Esophagus squamous epithelium (tissue), 4 donors: Measurements from ENCODE around the gene CHRNB2.

Experiments
- POLR2A ChIP-seq, 4 donors: fragments of 450-650 bp; IDR thresholded peaks; one replicate each; pipeline ENCODE4 v1.6.1; 2017; ENCODE audit warnings: antibody characterized with exemption in 4 of 4, mild to moderate bottlenecking in 4 of 4, moderate library complexity in 3 of 4
- TF ChIP-seq, protein P1 (sequence below), 6 experiments: fragments of 450-650 bp in 4 of 6; fragments of 200-600 bp in 2 of 6; sonication (generic) in 2 of 6; IDR thresholded peaks; one replicate each; pipeline ENCODE4 v1.5.1; 2016 to 2019; ENCODE audit warnings: antibody characterized with exemption in 6 of 6, mild to moderate bottlenecking in 4 of 6, moderate library complexity in 4 of 6

DNA sequence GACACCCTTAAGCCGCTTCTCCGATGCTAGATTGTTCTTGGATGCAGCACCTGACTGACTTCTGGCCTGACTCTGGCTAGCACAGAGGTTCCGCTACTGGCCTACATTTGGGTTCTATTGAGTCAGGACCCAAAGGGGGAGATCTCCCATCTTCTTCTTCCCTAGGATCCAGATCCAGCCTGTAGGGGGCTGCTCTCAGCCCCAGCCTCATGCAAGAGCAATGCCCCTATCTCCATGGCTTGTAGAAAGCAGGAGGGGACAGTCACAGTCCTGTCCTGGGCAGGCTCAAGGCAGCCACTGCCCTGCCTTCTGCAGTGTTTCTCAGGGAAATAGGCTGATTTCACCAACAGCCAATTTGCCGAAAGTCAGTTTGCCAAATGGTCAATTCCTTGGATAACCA lies 46.7 kb downstream of the CHRNB2 start:
- TF ChIP-seq, protein P1, sequence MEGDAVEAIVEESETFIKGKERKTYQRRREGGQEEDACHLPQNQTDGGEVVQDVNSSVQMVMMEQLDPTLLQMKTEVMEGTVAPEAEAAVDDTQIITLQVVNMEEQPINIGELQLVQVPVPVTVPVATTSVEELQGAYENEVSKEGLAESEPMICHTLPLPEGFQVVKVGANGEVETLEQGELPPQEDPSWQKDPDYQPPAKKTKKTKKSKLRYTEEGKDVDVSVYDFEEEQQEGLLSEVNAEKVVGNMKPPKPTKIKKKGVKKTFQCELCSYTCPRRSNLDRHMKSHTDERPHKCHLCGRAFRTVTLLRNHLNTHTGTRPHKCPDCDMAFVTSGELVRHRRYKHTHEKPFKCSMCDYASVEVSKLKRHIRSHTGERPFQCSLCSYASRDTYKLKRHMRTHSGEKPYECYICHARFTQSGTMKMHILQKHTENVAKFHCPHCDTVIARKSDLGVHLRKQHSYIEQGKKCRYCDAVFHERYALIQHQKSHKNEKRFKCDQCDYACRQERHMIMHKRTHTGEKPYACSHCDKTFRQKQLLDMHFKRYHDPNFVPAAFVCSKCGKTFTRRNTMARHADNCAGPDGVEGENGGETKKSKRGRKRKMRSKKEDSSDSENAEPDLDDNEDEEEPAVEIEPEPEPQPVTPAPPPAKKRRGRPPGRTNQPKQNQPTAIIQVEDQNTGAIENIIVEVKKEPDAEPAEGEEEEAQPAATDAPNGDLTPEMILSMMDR (IDR thresholded peaks at IDR 0.05): no peak
- no peak for TF ChIP-seq POLR2A (IDR thresholded peaks at IDR 0.05)
